HEK293T (cell line): ENCODE results near the gene SLN.

Experiments used
- CTCF ChIA-PET: fragments of 350-600 bp; formaldehyde crosslinking; extraction: SDS; loops from one replicate; lab custom pipeline; 2021; ENCODE audit warnings: antibody characterized with exemption, inconsistent platforms; lab: Yijun Ruan, JAX
- POLR2A ChIA-PET: fragments of 350-600 bp; formaldehyde crosslinking; extraction: SDS; loops from one replicate; lab custom pipeline; 2020; ENCODE audit warnings: antibody characterized with exemption, inconsistent platforms; lab: Yijun Ruan, JAX
- DNase-seq: peaks from one replicate; pipeline ENCODE4 v3.0.0; 2012; ENCODE audit warnings: mixed read lengths; ENCODE audit errors: extremely low spot score
- ARNT ChIP-seq: fragments of 450-650 bp; IDR thresholded peaks from 2 replicates; pipeline ENCODE4 v1.6.1; 2017; ENCODE audit warnings: mild to moderate bottlenecking
- BHLHE40 ChIP-seq: fragments of 450-650 bp; IDR thresholded peaks from 2 replicates; pipeline ENCODE4 v1.6.1; 2016; ENCODE audit warnings: mild to moderate bottlenecking, moderate library complexity, borderline replicate concordance
- CTBP1 ChIP-seq: fragments of 450-650 bp; IDR thresholded peaks from 2 replicates; pipeline ENCODE4 v1.6.1; 2016; ENCODE audit warnings: borderline replicate concordance
- ELF4 ChIP-seq: fragments of 450-650 bp; IDR thresholded peaks from 2 replicates; pipeline ENCODE4 v1.6.1; 2017; ENCODE audit warnings: antibody characterized with exemption
- FOXA1 ChIP-seq: fragments of 450-650 bp; IDR thresholded peaks from 2 replicates; pipeline ENCODE4 v1.6.1; 2016; ENCODE audit warnings: mild to moderate bottlenecking
- FOXK2 ChIP-seq: fragments of 450-650 bp; IDR thresholded peaks from 2 replicates; pipeline ENCODE4 v1.6.1; 2016; ENCODE audit warnings: mild to moderate bottlenecking
- FOXM1 ChIP-seq: fragments of 450-650 bp; IDR thresholded peaks from 2 replicates; pipeline ENCODE4 v1.6.1; 2017; ENCODE audit warnings: mild to moderate bottlenecking, borderline replicate concordance
- HDGF ChIP-seq: fragments of 450-650 bp; IDR thresholded peaks from 2 replicates; pipeline ENCODE4 v1.6.1; 2017; ENCODE audit warnings: antibody characterized with exemption, borderline replicate concordance
- L3MBTL2 ChIP-seq: fragments of 450-650 bp; conservative IDR thresholded peaks from 2 replicates; pipeline ENCODE4 v1.6.1; 2016; ENCODE audit warnings: mild to moderate bottlenecking
- LEF1 ChIP-seq: fragments of 450-650 bp; IDR thresholded peaks from 2 replicates; pipeline ENCODE4 v1.6.1; 2017; ENCODE audit warnings: mild to moderate bottlenecking, borderline replicate concordance
- NFRKB ChIP-seq: fragments of 450-650 bp; IDR thresholded peaks from 2 replicates; pipeline ENCODE4 v1.6.1; 2016; ENCODE audit warnings: mild to moderate bottlenecking, moderate library complexity
- PKNOX1 ChIP-seq: fragments of 450-650 bp; IDR thresholded peaks from 2 replicates; pipeline ENCODE4 v1.6.1; 2016
- SP1 ChIP-seq: fragments of 450-650 bp; IDR thresholded peaks from 2 replicates; pipeline ENCODE4 v1.6.1; 2017
- SUZ12 ChIP-seq: fragments of 450-650 bp; IDR thresholded peaks from 2 replicates; pipeline ENCODE4 v1.6.1; 2016; ENCODE audit warnings: mild to moderate bottlenecking
- TARDBP ChIP-seq: fragments of 450-650 bp; IDR thresholded peaks from 2 replicates; pipeline ENCODE4 v1.6.1; 2016
- ZNF384 ChIP-seq: fragments of 450-650 bp; IDR thresholded peaks from 2 replicates; pipeline ENCODE4 v1.6.1; 2016

Gene SLN

DNA sequence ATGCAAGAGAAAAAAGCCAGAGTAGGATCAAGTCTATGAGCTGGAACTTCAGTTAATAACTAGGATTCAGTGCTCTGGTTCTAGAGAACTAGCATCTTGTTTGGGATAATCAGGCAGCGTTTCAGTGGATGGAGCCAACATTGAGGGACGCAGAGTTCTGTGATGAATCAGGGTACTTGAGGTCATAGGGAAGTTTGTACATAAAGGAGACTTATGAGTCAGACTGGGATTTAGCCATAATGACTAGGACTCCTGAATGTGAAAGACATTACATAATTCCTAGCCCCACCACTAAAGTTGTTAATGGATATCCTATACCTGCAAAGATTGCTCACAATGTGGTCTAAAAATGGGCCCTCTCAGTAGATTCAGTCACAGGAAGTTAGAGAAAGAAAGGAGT lies 6.8 kb downstream of the SLN start:
- TF ChIP-seq FOXA1, result no peak
- ChIA-PET POLR2A (no interaction called here), CTCF (no interaction called here)
- DNase-seq, result no peak

DNA sequence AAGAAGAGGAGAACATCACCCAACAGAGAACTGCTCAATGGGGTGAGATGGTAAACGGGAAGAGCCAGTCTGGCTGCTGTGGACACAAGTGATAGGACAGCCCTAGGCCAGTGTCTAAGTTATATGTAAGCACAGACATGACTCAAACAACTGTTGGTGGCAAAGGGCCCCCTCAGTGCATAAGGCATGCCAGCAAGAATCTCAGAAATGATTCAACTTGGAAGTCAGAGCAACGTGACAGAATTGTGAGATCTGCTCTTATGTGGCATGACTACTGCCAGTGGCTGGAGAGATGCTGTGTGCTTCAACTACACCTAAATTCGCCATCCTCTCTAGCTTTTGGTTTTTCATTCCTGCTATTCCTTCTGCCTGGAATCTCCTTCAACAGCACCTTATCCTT lies 7.4 kb downstream of the SLN start:
- TF ChIP-seq ELF4 (no peak), TARDBP (no peak), L3MBTL2 (no peak), FOXA1 (no peak), BHLHE40 (no peak), ZNF384 (no peak), NFRKB (no peak), SUZ12 (no peak), HDGF (no peak), CTBP1 (no peak), FOXM1 (no peak), FOXK2 (no peak), LEF1 (no peak), PKNOX1 (no peak), ARNT (no peak), SP1 (no peak)
- ChIA-PET CTCF (no interaction called here), POLR2A (no interaction called here)
- no peak for DNase-seq

GRCh38 chr11:107702723-107703122 lies 9.1 kb downstream of the SLN start:
- TF ChIP-seq FOXK2 (no peak), ELF4 (no peak), L3MBTL2 (no peak), SUZ12 (no peak), ARNT (no peak), ZNF384 (no peak), HDGF (no peak), CTBP1 (no peak), TARDBP (no peak), SP1 (no peak), FOXA1 (no peak), FOXM1 (no peak), BHLHE40 (no peak), LEF1 (no peak), PKNOX1 (no peak), NFRKB (no peak)
- DNase-seq, result no peak
- POLR2A ChIA-PET, result no interaction called here
- CTCF ChIA-PET, result no interaction called here

GRCh38 chr11:107702109-107702660 lies 9.7 kb downstream of the SLN start:
- TF ChIP-seq FOXA1, result no peak
- no peak for TF ChIP-seq PKNOX1
- no peak for TF ChIP-seq ZNF384
- TF ChIP-seq CTBP1, result no peak
- POLR2A ChIA-PET, result no interaction called here
- DNase-seq, result no peak
- CTCF ChIA-PET, result interaction anchor here (0.6 kb wide), 1 partner anchor 138 kb away, joined by 3 read pairs; no protein-coding TSS in a partner anchor

- CTCF ChIA-PET, result no interaction called here
Observed at GRCh38 chr11:107699371-107700285, 12.2 kb downstream of the SLN start.

More at GRCh38 chr11:107699371-107700285, 12.2 kb downstream of the SLN start:
- POLR2A ChIA-PET, result no interaction called here
- TF ChIP-seq FOXM1 (no peak), HDGF (no peak), SP1 (no peak), PKNOX1 (no peak), FOXK2 (no peak), SUZ12 (no peak)
- DNase-seq, result no peak
